HepG2 (cell line): Measurements from ENCODE around the gene LAMB4. TPM values are rescaled to one million over a fixed set of nuclear protein-coding genes. Genes with fewer than 3 reads are reported as not detected.

ENCODE experiments used
- ATAC-seq: fragments of 200-7000 bp; cut with Tn5 transposase; 3 replicates; pipeline ENCODE4 v1.9.1; 2020; ENCODE audit warnings: mild to moderate bottlenecking, moderate library complexity
- BruUV-seq: library from RNA; stranded (reverse); fragments of 400-500 nt; replicated peaks from 2 replicates; lab custom pipeline; 2021; lab: Mats Ljungman, UMichigan
- CTCF ChIA-PET: fragments of 300-600 bp; formaldehyde crosslinking; extraction: SDS; loops from one replicate; lab custom pipeline; 2021; ENCODE audit warnings: low total read pairs, inconsistent platforms, low intra/inter-chr PET ratio; lab: Yijun Ruan, JAX
- POLR2A ChIA-PET: fragments of 350-600 bp; sonication (Branson Sonifier 250); formaldehyde crosslinking; loops from one replicate; lab custom pipeline; 2020; ENCODE audit warnings: antibody characterized with exemption, inconsistent platforms; lab: Yijun Ruan, JAX
- DNase-seq: peaks from one replicate; pipeline ENCODE4 v3.0.0-alpha.2; 2015; ENCODE audit warnings: low spot score
- FAIRE-seq: peaks from 3 replicates; lab custom pipeline; 2011; peaks lifted over from hg19 to GRCh38; lab: Jason Lieb, UNC
- H2AFZ ChIP-seq: one replicate; pipeline ENCODE4 v1.6.1; 2011; ENCODE audit warnings: low read length, inconsistent platforms
- H3K27ac ChIP-seq: fragments of 300-600 bp; 3 replicates; pipeline ENCODE4 v1.8.0; 2011; ENCODE audit warnings: mixed run types, mild to moderate bottlenecking, mixed read lengths, low read length, inconsistent platforms; ENCODE audit not compliant: insufficient read depth; ENCODE audit errors: extremely low read length
- H3K27me3 ChIP-seq, 2 experiments: fragments of 200-600 bp in 1 of 2; 2 replicates in 1 of 2; 3 replicates in 1 of 2; pipeline versions ENCODE4 v1.6.0 to v1.8.0; 2011; ENCODE audit warnings: low read length in 2 of 2, mild to moderate bottlenecking in 2 of 2, moderate library complexity in 2 of 2, inconsistent platforms in 1 of 2; ENCODE audit not compliant: insufficient read depth in 2 of 2, control insufficient read depth in 1 of 2
- H3K36me3 ChIP-seq, 2 experiments: fragments of 200-600 bp in 1 of 2; replicated peaks in 1 of 2; 2 replicates in 1 of 2; 3 replicates in 1 of 2; pipeline versions ENCODE4 v1.5.1 to v1.8.0; 2011; ENCODE audit warnings: low read length in 2 of 2, inconsistent platforms in 1 of 2; ENCODE audit not compliant: insufficient read depth in 2 of 2, control insufficient read depth in 1 of 2
- H3K4me1 ChIP-seq: 2 replicates; pipeline ENCODE4 v1.5.1; 2012; ENCODE audit warnings: low read length, inconsistent platforms; ENCODE audit not compliant: insufficient read depth
- H3K4me2 ChIP-seq: 2 replicates; pipeline ENCODE4 v1.6.0; 2011; ENCODE audit warnings: low read depth, low read length, inconsistent platforms
- H3K4me3 ChIP-seq, 3 experiments: fragments of 200-600 bp in 1 of 3; sonication (generic), shearing (Covaris generic) in 1 of 3; replicated peaks in 1 of 3; 2 replicates each; pipeline ENCODE4 v1.5.1; 2011 to 2016; ENCODE audit warnings: low read length in 3 of 3, inconsistent platforms in 2 of 3, low read depth in 2 of 3, mild to moderate bottlenecking in 2 of 3, control low read depth in 1 of 3, mixed read lengths in 1 of 3; ENCODE audit not compliant: insufficient read depth in 1 of 3
- H3K79me2 ChIP-seq: one replicate; pipeline ENCODE4 v1.6.1; 2011; ENCODE audit warnings: low read length, inconsistent platforms; ENCODE audit not compliant: insufficient read depth
- H3K9ac ChIP-seq: 2 replicates; pipeline ENCODE4 v1.6.0; 2011; ENCODE audit warnings: mild to moderate bottlenecking, low read depth, low read length, inconsistent platforms; ENCODE audit not compliant: insufficient read depth
- H3K9me3 ChIP-seq: 2 replicates; pipeline ENCODE4 v1.5.1; 2012; ENCODE audit warnings: mild to moderate bottlenecking, low read length
- H4K20me1 ChIP-seq: 2 replicates; pipeline ENCODE4 v1.6.0; 2011; ENCODE audit warnings: inconsistent platforms, mild to moderate bottlenecking, low read length, moderate library complexity; ENCODE audit not compliant: insufficient read depth
- ARID5B ChIP-seq: IDR thresholded peaks from 2 replicates; pipeline ENCODE4 v1.4.0; 2020; ENCODE audit warnings: mild to moderate bottlenecking, missing genetic modification reagents
- DMTF1 ChIP-seq: sonication (generic); formaldehyde crosslinking; IDR thresholded peaks from 2 replicates; pipeline ENCODE4 v1.4.0; 2020; ENCODE audit warnings: mild to moderate bottlenecking, missing genetic modification reagents
- GLI4 ChIP-seq: sonication (generic); formaldehyde crosslinking; IDR thresholded peaks from 2 replicates; pipeline ENCODE4 v1.5.1; 2020; ENCODE audit warnings: missing genetic modification reagents, mild to moderate bottlenecking, moderate library complexity, borderline replicate concordance
- GMEB1 ChIP-seq: sonication (generic); formaldehyde crosslinking; IDR thresholded peaks from 2 replicates; pipeline ENCODE4 v1.5.1; 2020; ENCODE audit warnings: missing genetic modification reagents, mild to moderate bottlenecking, borderline replicate concordance
- IRF2 ChIP-seq: IDR thresholded peaks from 2 replicates; pipeline ENCODE4 v1.6.1; 2018; ENCODE audit warnings: missing genetic modification reagents, missing compliant biosample characterization
- JUN ChIP-seq: sonication (generic); formaldehyde crosslinking; IDR thresholded peaks from 2 replicates; pipeline ENCODE4 v1.4.0; 2020; ENCODE audit warnings: mild to moderate bottlenecking, missing genetic modification reagents
- NCOA2 ChIP-seq: sonication (generic); formaldehyde crosslinking; IDR thresholded peaks from 2 replicates; pipeline ENCODE4 v1.8.0; 2022; ENCODE audit warnings: inconsistent platforms
- POLR2A ChIP-seq, 2 experiments: IDR thresholded peaks; 2 replicates each; pipeline ENCODE4 v1.6.1; 2011; ENCODE audit warnings: low read depth in 2 of 2, low read length in 2 of 2, mild to moderate bottlenecking in 1 of 2, moderate library complexity in 1 of 2; ENCODE audit not compliant: insufficient read depth in 1 of 2
- REPIN1 ChIP-seq: sonication (generic); formaldehyde crosslinking; IDR thresholded peaks from 2 replicates; pipeline ENCODE4 v1.8.0; 2022; ENCODE audit warnings: missing genetic modification reagents, low read depth, mild to moderate bottlenecking, borderline replicate concordance
- SIX4 ChIP-seq: sonication (generic); formaldehyde crosslinking; IDR thresholded peaks from 2 replicates; pipeline ENCODE4 v1.4.0; 2020; ENCODE audit warnings: missing genetic modification reagents
- ZBTB10 ChIP-seq: sonication (generic); formaldehyde crosslinking; IDR thresholded peaks from 2 replicates; pipeline ENCODE4 v1.4.0; 2020; ENCODE audit warnings: missing genetic modification reagents, borderline replicate concordance
- ZNF264 ChIP-seq: sonication (generic); formaldehyde crosslinking; IDR thresholded peaks from 2 replicates; pipeline ENCODE4 v1.4.0; 2020; ENCODE audit warnings: missing genetic modification reagents
- ZNF317 ChIP-seq: sonication (generic); formaldehyde crosslinking; IDR thresholded peaks from 2 replicates; pipeline ENCODE4 v1.5.0; 2020; ENCODE audit warnings: mild to moderate bottlenecking, missing genetic modification reagents
- ZSCAN20 ChIP-seq: sonication (generic); formaldehyde crosslinking; IDR thresholded peaks from 2 replicates; pipeline ENCODE4 v1.4.0; 2020; ENCODE audit warnings: missing genetic modification reagents, mild to moderate bottlenecking, borderline replicate concordance
- ZSCAN25 ChIP-seq: sonication (generic); formaldehyde crosslinking; IDR thresholded peaks from 2 replicates; pipeline ENCODE4 v1.8.0; 2022; ENCODE audit warnings: mild to moderate bottlenecking, missing genetic modification reagents
- WGBS: methylation state at CpG from one replicate; pipeline ENCODE4 v1.1.6; 2017; ENCODE audit warnings: low lambda C conversion rate; 5-methylcytosine and 5-hydroxymethylcytosine counted together
- in situ Hi-C: cut with HindIII; loops from 2 replicates; pipeline ENCODE4 v1.10.0; 2017; ENCODE audit warnings: low pct_unique_long_range_greater_than_20kb; ENCODE audit not compliant: extremely low pct_ligation_motif_present
- intact Hi-C: fragments of 100-400 bp; cut with micrococcal nuclease; formaldehyde crosslinking; loops from one replicate; pipeline ENCODE4 v1.10.0; 2022; ENCODE audit not compliant: unreplicated experiment
- polyA plus RNA-seq, 8 experiments: library from polyadenylated mRNA; depleted of rRNA in 3 of 8; stranded (reverse) in 7 of 8; unstranded in 1 of 8; fragments of >200 nt; fragmentation: Illumina TruSeq in 4 of 8; extraction: Trizol in 4 of 8; gene quantifications; 2 replicates each; pipeline versions ENCODE4 v1.2.1 to v1.2.3, GENCODE V29; 2011 to 2016; ENCODE audit warnings: low read depth in 4 of 8, missing spikeins in 1 of 8, mixed read lengths in 1 of 8; ENCODE audit not compliant: insufficient read depth in 1 of 8
- total RNA-seq, 5 experiments: library from RNA; depleted of rRNA; stranded (reverse); fragments of >200 nt; fragmentation: Illumina TruSeq; extraction: Trizol; gene quantifications; 2 replicates each; pipeline ENCODE4 v1.2.3, GENCODE V29; 2016; ENCODE audit warnings: low read depth in 1 of 5

LAMB4 gene
- total and polyA plus RNA-seq, 2 of the 13 experiments (the other 11 are each of a cell fraction or from before 2014, with no cell fraction given): 0.05 TPM; not detected in 1

GRCh38 chr7:108091461-108091831 lies 38.7 kb downstream of the LAMB4 start:
- H3K4me3 ChIP-seq: no peak overlapping the region
- ChIA-PET POLR2A (no interaction called here), CTCF (no interaction called here)
- TF ChIP-seq ZBTB10 (CRISPR knock-in tag) (no peak), ZNF264 (CRISPR knock-in tag) (no peak), ZNF317 (no peak), DMTF1 (CRISPR knock-in tag) (no peak), POLR2A (IDR thresholded peaks at IDR 0.05; ENCODE audit: insufficient read depth in 1 of 2, low read depth in 2 of 2, low read length in 2 of 2) (no peak), NCOA2 (CRISPR knock-in tag) (peak; percentile 40; the same call in 1 of the 2 replicates), SIX4 (0 out of 2 replicates have a peak, but pooled peaks have one; percentile 51), ZSCAN20 (CRISPR knock-in tag) (no peak), ZSCAN25 (no peak), REPIN1 (CRISPR knock-in tag) (no peak), JUN (CRISPR knock-in tag) (no peak), IRF2 (no peak), ARID5B (CRISPR knock-in tag) (peak; percentile 39; the same call in 1 of the 2 replicates), GLI4 (CRISPR knock-in tag) (no peak), GMEB1 (CRISPR knock-in tag) (no peak)

More at GRCh38 chr7:108091461-108091831, 38.7 kb downstream of the LAMB4 start:
- Histone ChIP-seq H2AFZ (no peak overlapping the region), H3K9ac (no peak overlapping the region), H3K27me3 (no peaks in the 10 kb centered on the region), H3K27ac (no peak overlapping the region), H3K9me3 (no peaks in the 10 kb centered on the region), H3K4me2 (no peak overlapping the region), H3K79me2 (no peaks in the 10 kb centered on the region), H3K4me1 (peaks cover 52% of the 10 kb centered on the region), H4K20me1 (no peaks in the 10 kb centered on the region), H3K36me3 (no peaks in the 10 kb centered on the region)
- ATAC-seq (no peak), DNase-seq (peak; percentile 65), FAIRE-seq (no peak)
- 21% methylated on average over 7 of the region's 7 CpGs for WGBS
- in situ Hi-C loops (no loop called here), intact Hi-C loops (no loop called here)
- no TSS peak for BruUV-seq
